ENCODE data around the gene NOX4.
"Not testable (repeated sequence)": the region's sequence is repeated elsewhere in the genome, so short reads cannot be mapped to it uniquely, and the experiment has no call there.

The NOX4 gene

GRCh38 chr11:89378986-89379385 lies 112.2 kb downstream of the NOX4 start:
- DNase-seq: not testable (repeated sequence)

GRCh38 chr11:89369356-89369755 lies 121.8 kb downstream of the NOX4 start:
- DNase-seq: not testable (repeated sequence)

GRCh38 chr11:89364856-89365255 lies 126.3 kb downstream of the NOX4 start:
- not testable (repeated sequence) for DNase-seq

- DNase-seq: no peak
These were observed 129.4 kb downstream of the NOX4 start for GRCh38 chr11:89361734-89362133.

GRCh38 chr11:89359208-89359607 lies 132.0 kb downstream of the NOX4 start:
- not testable (repeated sequence) for DNase-seq

DNA sequence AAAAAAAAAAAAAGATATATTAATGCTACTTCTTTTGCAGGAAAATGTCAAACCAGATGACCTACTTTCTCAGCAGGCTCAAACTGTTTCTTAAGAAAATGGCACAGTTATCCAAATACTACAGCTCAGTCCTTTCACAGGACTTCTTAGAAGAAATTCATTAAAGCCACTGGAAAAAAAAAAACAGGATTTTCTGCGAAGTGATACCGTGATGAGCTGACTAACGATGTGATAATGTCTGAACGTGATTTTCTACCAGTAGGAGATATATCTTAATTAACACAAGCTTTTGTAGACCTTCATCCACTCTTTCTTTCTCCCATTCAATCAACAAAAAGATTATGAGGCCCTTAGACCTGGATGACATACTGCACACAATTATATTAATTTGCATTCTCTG lies 132.4 kb downstream of the NOX4 start:
- no peak for DNase-seq

DNA sequence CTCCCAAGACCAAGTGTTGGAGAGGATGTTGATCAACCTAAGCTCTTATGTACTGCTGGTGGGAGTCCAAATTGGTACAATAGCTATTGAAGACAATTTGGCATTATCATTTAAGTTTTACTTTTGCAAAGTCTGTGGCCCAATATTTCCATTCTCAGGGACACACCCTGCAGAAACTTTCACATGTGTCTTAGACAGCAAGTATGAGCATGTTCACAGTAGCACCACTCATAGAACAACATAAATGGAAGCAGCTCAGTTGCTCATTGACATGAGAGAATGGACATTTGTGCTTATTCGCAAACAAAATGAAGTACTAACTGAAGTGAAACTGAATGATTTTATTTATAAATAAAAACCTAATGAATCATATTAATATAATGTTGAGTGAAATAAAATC lies 135.5 kb downstream of the NOX4 start:
- no peak for DNase-seq

DNA sequence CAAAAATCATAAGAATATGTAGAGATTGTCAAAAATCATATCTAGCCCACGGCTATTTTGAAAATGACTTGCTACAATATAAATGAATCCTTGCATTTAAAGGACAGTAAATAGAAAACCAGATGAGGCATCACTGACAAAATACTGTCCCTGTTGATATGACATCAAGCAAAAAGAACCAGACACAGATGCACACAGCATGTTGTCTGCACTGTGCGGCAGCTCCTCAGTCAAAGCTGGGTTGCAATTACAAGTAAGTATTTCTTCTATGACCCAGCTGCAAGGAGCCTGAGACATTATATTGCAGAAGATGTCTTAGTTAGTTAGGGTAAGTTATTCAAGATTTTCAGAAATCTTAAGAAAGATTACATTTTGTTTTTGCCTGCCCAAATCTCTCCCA lies 136.7 kb downstream of the NOX4 start:
- not testable (repeated sequence) for DNase-seq

DNA sequence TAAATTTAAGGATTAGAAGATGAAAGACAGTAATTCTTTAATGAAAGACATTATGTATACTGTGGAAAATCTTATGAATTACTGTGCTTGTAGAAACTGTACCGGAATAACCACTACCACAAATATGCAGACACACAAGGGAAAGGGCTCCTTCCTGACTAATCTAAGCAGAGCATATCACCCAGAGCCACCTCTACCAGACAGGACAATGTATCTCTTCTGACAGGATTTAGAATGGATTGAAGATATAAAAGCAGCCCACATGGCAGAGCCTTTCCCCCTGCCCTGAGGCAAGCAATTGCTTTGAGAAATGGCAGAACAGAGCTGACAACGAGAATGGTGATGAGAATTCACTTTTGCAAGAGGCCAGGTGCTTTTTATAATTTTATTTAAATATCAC lies 144.1 kb downstream of the NOX4 start:
- DNase-seq: no peak

- DNase-seq: no peak
These were observed 144.6 kb downstream of the NOX4 start for GRCh38 chr11:89346601-89347000.

- not testable (repeated sequence) for DNase-seq
These were observed 148.1 kb downstream of the NOX4 start for GRCh38 chr11:89342880-89343572.

DNA sequence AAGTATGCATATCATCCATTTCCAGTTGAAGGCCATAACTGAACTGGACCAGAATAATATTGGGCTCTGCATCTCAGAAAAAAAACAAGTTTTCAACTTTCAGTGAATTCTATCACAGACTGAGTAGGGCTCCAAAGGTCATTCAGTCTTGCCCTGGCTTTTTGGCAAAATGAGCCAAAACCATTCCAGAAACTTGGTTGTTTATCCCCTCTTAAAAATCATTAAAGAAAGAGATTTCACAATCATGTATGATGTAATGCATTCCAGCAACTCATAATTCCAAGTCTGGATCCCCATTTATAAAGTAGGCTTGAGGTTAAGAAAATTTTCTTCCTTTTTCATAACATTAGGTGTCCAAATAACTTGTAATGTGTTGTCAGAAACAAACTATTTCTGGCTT lies 150.7 kb downstream of the NOX4 start:
- not testable (repeated sequence) for DNase-seq

DNA sequence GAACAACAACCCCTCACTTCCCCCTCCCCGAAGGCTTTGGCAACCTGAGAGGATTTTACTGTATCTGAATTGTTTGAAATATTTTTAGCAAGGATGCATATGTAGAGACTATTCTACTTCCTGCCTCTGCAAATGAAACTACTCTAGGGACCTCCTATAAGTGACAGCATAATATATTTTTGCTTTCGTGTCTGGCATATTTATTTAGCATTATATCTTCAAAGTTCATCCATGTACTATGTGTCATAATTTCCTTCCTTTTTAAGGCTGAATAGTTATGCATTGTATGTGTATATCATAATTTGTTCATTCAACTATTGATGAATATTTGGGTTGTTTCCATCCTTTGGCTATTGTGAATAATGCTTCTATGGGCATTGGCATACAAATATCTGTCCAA lies 153.1 kb downstream of the NOX4 start:
- DNase-seq: not testable (repeated sequence)

GRCh38 chr11:89337100-89337650 lies 154.0 kb downstream of the NOX4 start:
- DNase-seq: not testable (repeated sequence)

DNA sequence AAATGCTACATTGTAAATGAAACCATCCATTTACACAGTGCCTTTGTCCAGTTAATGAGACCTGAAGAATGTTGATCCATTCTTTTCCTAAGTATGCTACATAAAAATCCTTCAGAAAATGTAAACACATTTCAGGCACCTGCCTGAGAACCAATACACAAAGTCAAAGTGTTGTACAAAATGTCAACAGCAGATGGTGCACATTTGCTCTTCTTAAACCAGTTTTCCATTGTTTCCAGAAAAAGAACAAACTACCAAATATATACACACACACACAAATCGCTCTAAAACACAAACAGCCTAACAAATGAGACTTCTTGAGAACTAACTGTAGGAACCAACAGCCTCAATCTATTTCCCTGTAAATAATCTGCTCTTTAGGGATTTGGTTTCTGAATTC lies 157.5 kb downstream of the NOX4 start:
- not testable (repeated sequence) for DNase-seq

DNA sequence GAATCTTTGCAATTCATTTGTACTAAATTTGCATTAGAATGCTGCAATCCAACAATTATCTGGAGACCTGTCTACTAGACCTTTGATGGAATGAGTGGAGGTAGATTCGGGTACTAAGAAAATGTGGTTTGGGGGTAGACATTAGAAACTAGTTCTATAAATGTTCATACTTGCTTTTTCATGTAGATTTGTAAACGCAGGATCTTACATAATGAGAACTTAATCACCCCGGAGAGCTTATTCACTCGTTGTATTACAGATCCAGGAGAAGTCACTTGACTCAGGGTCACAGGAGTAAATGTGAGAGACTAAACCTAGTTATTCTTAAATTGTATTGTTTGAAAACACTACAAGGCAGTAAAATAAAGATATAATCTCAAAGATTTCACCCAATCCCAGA lies 159.2 kb downstream of the NOX4 start:
- not testable (repeated sequence) for DNase-seq

DNA sequence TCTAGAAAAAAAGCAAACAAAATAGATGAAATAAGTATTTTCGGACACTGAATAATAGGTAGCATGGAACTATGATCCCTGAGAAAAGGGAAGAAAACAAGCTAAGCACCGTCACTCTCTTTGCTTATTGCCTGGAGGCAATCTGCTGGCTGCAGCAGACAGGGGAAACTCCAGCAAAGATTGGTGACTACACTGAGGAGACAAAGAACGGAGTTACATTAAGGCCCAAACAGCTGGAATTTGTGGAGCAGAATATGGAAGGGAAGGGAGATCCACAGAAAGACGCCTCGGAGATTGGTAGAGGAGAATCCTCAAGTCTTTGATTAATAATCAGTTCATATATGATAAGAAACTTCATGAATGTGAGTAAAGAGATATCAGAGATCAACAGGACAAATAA lies 163.3 kb downstream of the NOX4 start:
- no peak for DNase-seq

GRCh38 chr11:89321401-89321800 lies 169.8 kb downstream of the NOX4 start:
- no peak for DNase-seq

- not testable (repeated sequence) for DNase-seq
These were observed 180.6 kb downstream of the NOX4 start for GRCh38 chr11:89310607-89311006.

DNA sequence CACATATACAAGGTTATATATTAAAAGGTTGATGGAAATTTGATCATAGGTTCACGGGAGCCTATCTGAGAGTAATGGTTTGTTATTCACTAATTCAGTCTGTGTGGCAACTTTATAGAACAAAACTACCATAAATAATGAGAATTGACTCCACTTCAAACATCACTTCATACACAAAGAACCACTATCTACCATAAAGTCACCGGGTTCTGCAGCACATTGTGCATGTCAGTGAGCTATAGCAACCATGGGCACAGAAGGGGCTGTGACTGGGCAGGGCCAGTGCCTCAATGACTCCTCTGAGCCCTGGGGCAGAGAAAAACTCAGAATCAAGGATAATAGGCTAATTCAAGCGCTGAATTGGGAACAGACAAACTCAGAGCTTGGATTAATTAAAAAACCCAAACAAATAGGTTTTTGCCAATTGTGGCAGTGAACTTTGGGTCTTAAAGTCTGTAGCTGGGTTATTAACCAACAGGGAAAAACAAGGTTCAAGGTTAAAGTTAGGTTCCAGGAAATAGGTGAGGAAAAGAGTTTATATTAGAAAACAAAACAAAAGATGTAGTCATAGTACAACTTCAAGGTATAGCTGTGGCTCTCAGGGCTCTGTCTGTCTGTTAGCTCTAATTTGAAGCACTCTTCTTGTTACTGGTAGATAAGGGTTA lies 181.7 kb downstream of the NOX4 start:
- DNase-seq: not testable (repeated sequence)

DNA sequence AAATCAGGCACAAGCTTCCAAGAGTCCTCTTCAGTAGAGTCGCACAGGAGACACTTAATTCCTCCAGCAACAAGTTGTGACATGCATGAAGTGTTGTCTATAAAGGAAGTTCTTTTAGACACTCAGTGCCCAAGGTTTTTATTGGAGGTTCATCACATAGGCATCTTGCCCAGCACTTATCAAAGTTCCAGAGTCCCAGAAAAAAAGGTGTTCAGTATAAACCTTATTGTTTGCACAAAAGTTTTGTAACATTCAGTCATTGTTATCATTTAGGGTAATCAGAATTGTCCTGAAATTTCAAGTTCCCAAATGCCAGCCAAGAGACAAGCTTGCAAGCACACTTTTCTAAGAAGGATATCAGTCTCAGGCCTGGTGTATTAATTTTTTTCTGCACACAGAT lies 182.9 kb downstream of the NOX4 start:
- not testable (repeated sequence) for DNase-seq

DNA sequence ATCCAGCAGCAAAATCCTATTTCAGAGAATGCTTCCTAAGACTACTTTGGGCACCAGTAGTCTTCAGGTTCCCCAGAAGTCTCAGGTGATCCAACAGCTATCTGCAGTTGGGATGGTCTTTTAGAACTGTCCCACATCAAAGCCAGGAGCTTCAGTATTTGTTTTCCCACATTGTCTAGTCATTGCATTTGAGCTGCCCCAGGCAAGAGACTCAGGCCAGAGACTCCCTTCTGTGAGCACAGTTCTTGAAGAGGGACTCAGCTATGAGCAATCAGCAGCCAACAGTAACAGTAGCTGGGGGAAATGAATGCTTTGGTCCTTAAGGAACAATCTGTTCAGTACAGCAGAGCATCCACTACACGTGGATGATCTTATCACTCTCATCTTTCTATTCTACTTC lies 188.1 kb downstream of the NOX4 start:
- DNase-seq: not testable (repeated sequence)

GRCh38 chr11:89295023-89295422 lies 196.2 kb downstream of the NOX4 start:
- not testable (repeated sequence) for DNase-seq

GRCh38 chr11:89293965-89294679 lies 197.1 kb downstream of the NOX4 start:
- no peak for DNase-seq
